ENCODE results near the gene PDCD4. TPM values are rescaled to one million over a fixed set of nuclear protein-coding genes. Genes with fewer than 3 reads are reported as not detected.

The PDCD4 gene
- total and polyA plus RNA-seq, 2 donors from 2014 or later: 57.7 to 75.9 TPM

GRCh38 chr10:110897184-110897583, 25.5 kb downstream of the PDCD4 start:
- intact Hi-C loops (cut with DNase I): loop anchor here (10.0 kb wide), 1 partner anchor 152 kb away; no protein-coding TSS in a partner anchor
- Histone ChIP-seq H3K27me3 (ENCODE audit: control insufficient read depth, insufficient read depth, low read length) (no peaks in the 10 kb centered on the region), H3K36me3 (ENCODE audit: control insufficient read depth in 2 of 3, insufficient read depth in 3 of 3, low read length in 3 of 3) (peaks cover 5 to 12% (median 12%) of the 10 kb centered on the region in 3 donors), H3K9me3 (ENCODE audit: control insufficient read depth in 2 of 3, insufficient read depth in 1 of 3, low read length in 3 of 3) (no peaks in the 10 kb centered on the region), H3K9ac (ENCODE audit: low read length in 3 of 3) (no peak overlapping the region), H3K4me3 (ENCODE audit: low read length in 3 of 3) (no peak overlapping the region), H3K27ac (ENCODE audit: low read depth in 2 of 2, low read length in 2 of 2) (no peak overlapping the region), H3K4me1 (ENCODE audit: control insufficient read depth in 2 of 3, insufficient read depth in 2 of 3, low read depth in 1 of 3, low read length in 3 of 3) (no peaks in the 10 kb centered on the region)
- FAIRE-seq (no peak), DNase-seq (no peak)
- TF ChIP-seq, protein P1, sequence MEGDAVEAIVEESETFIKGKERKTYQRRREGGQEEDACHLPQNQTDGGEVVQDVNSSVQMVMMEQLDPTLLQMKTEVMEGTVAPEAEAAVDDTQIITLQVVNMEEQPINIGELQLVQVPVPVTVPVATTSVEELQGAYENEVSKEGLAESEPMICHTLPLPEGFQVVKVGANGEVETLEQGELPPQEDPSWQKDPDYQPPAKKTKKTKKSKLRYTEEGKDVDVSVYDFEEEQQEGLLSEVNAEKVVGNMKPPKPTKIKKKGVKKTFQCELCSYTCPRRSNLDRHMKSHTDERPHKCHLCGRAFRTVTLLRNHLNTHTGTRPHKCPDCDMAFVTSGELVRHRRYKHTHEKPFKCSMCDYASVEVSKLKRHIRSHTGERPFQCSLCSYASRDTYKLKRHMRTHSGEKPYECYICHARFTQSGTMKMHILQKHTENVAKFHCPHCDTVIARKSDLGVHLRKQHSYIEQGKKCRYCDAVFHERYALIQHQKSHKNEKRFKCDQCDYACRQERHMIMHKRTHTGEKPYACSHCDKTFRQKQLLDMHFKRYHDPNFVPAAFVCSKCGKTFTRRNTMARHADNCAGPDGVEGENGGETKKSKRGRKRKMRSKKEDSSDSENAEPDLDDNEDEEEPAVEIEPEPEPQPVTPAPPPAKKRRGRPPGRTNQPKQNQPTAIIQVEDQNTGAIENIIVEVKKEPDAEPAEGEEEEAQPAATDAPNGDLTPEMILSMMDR (IDR thresholded peaks at IDR 0.05; ENCODE audit: borderline replicate concordance, extremely low read depth, insufficient read depth): no peak

GRCh38 chr10:110898391-110898790, 26.7 kb downstream of the PDCD4 start:
- FAIRE-seq (no peak), DNase-seq (no peak)
- Histone ChIP-seq H3K27ac (ENCODE audit: low read depth in 2 of 2, low read length in 2 of 2) (no peak overlapping the region), H3K27me3 (ENCODE audit: control insufficient read depth, insufficient read depth, low read length) (no peaks in the 10 kb centered on the region), H3K4me3 (ENCODE audit: low read length in 3 of 3) (no peak overlapping the region), H3K9me3 (ENCODE audit: control insufficient read depth in 2 of 3, insufficient read depth in 1 of 3, low read length in 3 of 3) (no peaks in the 10 kb centered on the region), H3K36me3 (ENCODE audit: control insufficient read depth in 2 of 3, insufficient read depth in 3 of 3, low read length in 3 of 3) (peaks cover 5 to 12% (median 12%) of the 10 kb centered on the region in 3 donors), H3K9ac (ENCODE audit: low read length in 3 of 3) (no peak overlapping the region), H3K4me1 (ENCODE audit: control insufficient read depth in 2 of 3, insufficient read depth in 2 of 3, low read depth in 1 of 3, low read length in 3 of 3) (no peaks in the 10 kb centered on the region)
- intact Hi-C loops (cut with DNase I): loop anchor here (10.0 kb wide), 1 partner anchor 154 kb away; no protein-coding TSS in a partner anchor
- TF ChIP-seq, protein P1 (IDR thresholded peaks at IDR 0.05; ENCODE audit: borderline replicate concordance, extremely low read depth, insufficient read depth): no peak

GRCh38 chr10:110900983-110901382, 29.3 kb downstream of the PDCD4 start:
- intact Hi-C loops (cut with DNase I): no loop called here
- Histone ChIP-seq H3K27me3 (ENCODE audit: control insufficient read depth, insufficient read depth, low read length) (no peaks in the 10 kb centered on the region), H3K27ac (ENCODE audit: low read depth in 2 of 2, low read length in 2 of 2) (no peak overlapping the region), H3K36me3 (ENCODE audit: control insufficient read depth in 2 of 3, insufficient read depth in 3 of 3, low read length in 3 of 3) (peaks cover 4 to 5% (median 5%) of the 10 kb centered on the region in 3 donors), H3K9me3 (ENCODE audit: control insufficient read depth in 2 of 3, insufficient read depth in 1 of 3, low read length in 3 of 3) (no peaks in the 10 kb centered on the region), H3K4me1 (ENCODE audit: control insufficient read depth in 2 of 3, insufficient read depth in 2 of 3, low read depth in 1 of 3, low read length in 3 of 3) (no peaks in the 10 kb centered on the region), H3K4me3 (ENCODE audit: low read length in 3 of 3) (no peak overlapping the region), H3K9ac (ENCODE audit: low read length in 3 of 3) (no peak overlapping the region)
- TF ChIP-seq, protein P1 (IDR thresholded peaks at IDR 0.05; ENCODE audit: borderline replicate concordance, extremely low read depth, insufficient read depth): no peak
- no peak for DNase-seq
- no peak for FAIRE-seq
